ENCODE data around the gene SPAG4.

The SPAG4 gene

GRCh38 chr20:35615667-35616464 lies at the start of gene SPAG4:
Gene SPAG4 (plus strand): TSS chr20:35615829. CDS start chr20:35616004, 175 bp downstream.
- peak; percentile 98 for DNase-seq

DNA sequence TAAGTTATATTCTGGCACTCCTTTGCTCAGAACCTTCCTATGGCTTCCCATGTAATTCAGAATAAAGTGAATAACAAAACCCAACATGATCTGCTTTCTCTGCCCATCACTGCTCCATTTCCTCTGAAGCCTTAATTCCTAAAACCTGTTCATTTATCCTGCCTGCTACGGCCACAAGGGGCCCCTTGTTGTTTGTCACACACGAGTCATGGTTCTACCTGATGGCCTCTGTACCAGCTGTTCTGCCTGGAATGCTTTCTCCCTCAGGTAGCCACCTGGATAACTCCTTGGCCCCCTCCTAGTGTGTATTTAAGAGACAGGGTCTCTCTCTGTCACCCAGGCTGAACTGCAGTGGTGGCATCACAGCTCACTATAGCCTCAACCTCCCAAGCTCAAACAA lies 47.0 kb upstream of the SPAG4 start:
- no peak for DNase-seq

DNA sequence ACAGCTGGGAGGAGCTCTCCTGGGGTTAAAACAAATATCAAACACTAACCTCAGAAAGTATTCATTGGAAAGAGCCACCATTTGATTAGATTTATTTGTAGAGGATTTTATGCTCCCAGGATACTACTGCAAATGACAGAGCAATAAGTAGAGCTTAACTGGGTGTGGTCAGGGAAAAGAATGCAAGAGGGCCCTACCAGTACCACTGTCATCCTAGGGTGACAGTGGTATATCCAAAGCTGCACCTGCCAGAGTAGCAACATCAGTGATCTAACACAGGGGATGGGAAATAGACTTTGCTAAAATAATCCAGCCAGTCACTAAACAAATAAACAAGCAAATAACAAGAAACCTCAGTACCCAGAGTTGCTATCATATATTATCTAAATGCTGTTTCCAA lies 44.1 kb upstream of the SPAG4 start:
- no peak for DNase-seq

GRCh38 chr20:35572838-35573237 lies 42.8 kb upstream of the SPAG4 start:
- no peak for DNase-seq

- peak; percentile 29 for DNase-seq
These were observed 39.7 kb upstream of the SPAG4 start for GRCh38 chr20:35575958-35576357.

- DNase-seq: no peak
These were observed 38.8 kb upstream of the SPAG4 start for GRCh38 chr20:35576816-35577215.

DNA sequence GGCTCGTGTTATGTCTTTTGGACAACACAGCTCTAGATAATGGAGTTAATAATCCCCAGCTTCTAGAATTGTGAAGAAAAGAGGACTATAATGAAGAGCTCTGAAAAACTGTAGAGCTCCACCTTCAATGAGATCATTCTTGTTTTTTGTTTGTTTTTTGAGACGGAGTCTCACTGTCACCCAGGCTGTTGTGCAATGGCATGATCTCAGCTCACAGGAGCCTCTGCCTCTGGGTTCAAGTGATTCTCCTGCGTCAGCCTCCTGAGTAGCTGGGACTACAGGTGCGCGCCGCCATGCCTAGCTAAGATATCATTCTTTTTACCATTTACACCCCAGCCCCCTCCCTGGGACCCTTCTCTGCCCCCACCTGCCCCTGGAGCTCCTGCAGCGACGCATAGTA lies 37.2 kb upstream of the SPAG4 start:
- no peak for DNase-seq

GRCh38 chr20:35579196-35579595 lies 36.4 kb upstream of the SPAG4 start:
- no peak for DNase-seq

DNA sequence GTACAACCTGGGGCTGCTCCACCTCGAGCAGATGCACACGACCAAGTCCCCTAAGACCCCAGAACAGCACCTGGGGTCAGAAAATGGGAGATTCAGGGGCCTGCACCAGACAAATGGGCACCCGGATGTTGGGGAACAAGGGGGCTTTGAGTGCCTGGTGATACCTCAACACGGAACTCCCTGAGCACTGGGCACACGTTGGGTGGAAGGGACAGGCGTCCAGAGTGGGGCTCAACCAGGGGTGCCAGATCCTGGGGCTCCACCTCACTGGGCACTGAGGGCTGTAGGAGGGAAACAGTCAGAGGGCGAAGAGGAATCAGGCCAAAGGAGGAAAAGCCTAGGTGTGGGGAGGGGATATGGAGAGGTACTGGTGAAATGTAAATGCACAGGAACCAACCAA lies 33.5 kb upstream of the SPAG4 start:
- DNase-seq: no peak

DNA sequence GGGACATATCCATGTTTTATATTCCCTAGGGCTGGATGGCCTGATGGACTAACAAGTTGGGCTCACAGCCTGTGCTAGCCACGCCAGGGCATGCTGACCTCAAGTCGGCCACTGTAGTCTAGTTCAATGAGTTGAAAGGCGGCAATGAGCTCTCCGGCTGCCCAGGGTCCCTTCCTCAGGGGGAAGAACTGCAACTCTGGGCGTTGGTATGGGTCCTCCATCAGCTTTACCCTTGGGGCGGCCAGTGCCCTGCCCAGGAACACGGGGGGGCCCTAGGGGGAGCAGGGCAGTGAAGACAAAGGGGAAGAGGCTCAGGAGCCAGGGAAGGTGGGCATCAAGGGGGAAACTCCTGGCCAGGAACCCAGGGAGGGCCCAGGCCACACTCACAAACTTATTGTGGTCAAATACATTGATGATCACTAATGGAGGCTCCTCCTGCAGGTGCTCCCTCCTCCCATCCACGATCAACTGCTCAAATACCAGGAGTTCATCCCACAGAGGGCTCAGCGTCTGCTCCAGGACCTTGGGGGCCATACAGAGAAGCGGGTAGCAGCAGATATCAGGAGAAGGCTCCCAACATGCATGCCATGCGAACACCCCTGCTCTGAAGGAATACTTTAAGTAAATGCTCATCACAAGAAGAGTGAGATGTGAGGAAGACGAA lies 32.8 kb upstream of the SPAG4 start:
- DNase-seq: no peak

DNA sequence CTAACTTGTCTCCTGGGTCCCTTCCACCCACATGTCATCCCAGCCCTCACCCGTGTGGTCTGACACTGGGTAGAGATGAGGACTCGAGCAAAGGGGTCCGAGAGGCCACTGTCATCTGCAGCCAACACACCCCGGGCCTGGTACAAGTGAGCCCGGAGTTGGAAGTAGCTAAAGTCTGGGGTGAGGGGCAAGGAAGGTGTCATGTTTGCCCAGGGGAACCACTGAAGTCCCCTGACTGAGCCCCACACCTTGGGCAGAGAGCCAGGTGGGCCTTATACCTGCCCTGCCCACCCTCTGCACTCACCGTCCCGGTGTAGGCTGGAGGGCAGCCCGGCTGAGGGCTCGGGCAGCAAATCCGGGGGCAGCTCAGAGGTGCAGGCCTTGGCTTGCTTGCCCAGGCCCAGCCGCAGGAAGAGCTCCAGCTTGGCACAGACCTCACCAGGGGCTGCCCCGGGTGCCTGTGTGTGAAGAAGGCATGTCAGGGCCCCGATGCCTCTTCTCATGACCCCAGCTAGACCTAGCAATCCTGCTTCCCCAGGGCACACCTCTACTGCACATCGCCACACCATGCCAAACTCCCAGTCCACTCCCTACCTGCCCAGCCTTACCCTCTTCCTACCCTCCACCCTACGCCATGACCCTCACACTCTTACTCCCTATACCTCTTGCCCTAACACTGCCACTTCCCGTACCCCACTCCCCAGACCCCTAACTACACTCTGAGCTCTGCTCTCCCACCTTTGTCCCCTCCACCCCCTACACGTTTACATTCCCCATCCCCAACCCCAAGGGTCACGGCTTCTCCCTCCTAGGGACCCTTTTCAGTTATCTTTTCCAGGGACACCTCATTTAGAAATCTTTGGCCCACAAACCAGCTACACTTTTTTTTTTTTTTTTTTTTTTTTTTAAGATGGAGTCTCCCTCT lies 31.7 kb upstream of the SPAG4 start:
- DNase-seq: no peak

DNA sequence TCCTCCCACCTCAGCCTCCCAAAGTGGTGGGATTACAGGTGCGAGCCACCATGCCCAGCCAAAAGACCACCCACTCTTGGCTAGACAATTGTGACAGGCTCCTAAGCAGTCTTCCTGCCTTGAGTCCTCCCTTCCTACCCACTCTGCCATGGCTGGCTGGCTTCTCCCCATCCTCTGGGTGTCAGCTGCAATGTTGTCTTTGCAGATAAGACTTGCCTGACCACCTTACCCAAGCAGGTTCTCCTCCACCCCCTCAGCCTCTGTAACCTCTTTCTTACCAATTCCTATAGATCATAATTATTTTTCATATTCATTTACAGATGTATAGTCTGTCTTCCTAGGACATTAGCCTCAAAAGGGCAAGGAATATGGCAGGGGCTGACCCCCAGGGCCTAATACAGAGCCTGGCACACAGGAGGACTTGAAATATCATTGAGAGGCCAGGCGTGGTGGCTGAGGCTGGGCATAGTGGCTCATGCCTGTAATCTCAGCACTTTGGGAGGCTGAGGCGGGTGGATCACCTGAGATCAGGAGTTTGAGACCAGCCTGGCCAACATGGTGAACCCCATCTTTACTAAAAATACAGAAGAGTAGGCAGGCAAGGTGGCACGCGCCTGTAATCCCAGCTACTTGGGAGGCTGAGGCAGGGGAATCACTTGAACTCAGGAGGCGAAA lies 28.7 kb upstream of the SPAG4 start:
- no peak for DNase-seq

GRCh38 chr20:35587436-35587835 lies 28.2 kb upstream of the SPAG4 start:
- no peak for DNase-seq

DNA sequence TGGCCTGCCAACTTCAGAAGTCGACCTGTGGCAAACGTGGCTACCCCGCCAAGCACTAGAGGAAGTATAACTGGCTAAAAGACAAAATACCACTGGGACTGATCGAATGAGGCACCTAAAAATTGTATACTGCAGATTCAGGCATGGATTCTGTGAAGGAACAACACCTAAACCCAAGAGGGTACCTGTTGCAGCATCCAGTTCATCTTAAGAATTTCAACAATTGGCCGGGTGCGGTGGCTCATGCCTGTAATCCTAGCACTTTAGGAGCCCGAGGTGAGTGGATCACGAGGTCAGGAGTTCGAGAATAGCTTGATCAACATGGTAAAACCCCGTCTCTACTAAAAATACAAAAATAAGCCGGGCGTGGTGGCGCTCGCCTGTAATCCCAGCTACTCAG lies 27.2 kb upstream of the SPAG4 start:
- no peak for DNase-seq

DNA sequence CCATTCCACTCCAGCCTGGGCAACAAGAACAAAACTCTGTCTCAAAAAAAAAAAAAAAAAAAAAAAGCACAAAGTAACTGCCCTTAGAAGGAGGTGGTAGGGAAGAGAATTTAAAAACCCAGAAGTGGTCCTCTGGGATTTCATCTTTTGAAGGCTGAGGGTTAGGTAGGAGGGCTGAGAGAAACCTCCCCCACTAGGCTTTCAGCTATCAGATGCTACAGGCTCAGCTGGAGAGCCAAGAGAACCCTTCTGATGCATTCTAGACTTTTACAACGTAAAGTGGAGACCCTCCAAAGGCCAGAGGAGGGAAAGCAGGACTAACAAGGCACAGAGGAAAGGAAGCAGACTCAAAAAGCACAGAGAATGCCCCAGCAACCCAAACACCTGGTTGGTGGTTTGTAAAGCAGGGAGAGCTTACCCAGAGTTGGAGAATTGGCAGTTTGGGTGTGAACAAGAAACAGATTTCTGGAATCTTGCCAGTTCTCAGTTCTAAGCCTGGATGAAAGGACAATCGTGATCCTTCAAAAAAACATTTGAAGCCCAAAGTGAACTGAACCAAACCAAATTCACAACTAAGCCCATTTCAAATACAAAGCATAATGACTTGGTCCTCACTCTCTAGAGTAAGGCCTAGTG lies 23.2 kb upstream of the SPAG4 start:
- DNase-seq: no peak

DNA sequence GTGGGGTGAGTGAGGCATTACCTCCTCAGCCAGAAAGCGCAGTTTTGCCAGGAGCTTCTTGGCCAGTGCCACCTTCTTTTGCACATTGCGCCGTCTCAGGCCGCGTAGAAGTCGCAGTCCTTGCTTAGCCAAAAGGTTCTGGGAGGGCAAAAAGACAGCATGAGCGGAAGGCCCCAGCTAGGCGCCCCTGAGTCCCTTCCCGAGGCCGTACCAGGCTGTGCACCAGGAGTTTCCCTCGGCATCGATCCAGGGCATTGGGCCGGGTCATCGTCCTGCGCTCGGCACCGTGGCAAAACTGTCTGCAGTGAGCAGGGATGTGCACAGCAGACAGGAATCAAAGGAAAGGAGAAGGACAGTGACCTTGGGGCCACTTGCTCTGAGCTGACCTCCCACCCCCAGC lies 20.2 kb upstream of the SPAG4 start:
- DNase-seq: no peak

GRCh38 chr20:35595901-35596300 lies 19.7 kb upstream of the SPAG4 start:
- no peak for DNase-seq

DNA sequence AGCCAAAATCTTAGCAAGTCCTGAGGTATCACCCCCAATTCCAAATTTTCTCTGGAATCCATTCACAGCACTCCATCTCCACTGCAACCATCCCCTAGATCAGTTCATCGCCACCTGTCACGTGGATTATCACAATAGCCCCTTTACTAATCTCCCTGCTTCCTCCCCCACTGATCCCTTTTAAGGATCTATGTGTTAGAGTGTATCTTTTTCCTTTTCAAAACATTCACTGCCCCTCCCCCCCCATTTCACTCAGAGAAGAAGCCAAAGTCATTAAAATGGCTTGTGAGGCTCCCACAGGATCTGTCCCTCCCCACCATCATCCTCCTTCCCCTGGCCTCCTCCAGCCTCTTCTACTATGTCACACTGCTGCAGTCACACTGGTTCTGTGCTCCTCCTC lies 18.4 kb upstream of the SPAG4 start:
- no peak for DNase-seq

GRCh38 chr20:35598476-35598875 lies 17.2 kb upstream of the SPAG4 start:
- DNase-seq: no peak

- peak; percentile 19 for DNase-seq
These were observed 16.5 kb upstream of the SPAG4 start for GRCh38 chr20:35598899-35599775.

DNA sequence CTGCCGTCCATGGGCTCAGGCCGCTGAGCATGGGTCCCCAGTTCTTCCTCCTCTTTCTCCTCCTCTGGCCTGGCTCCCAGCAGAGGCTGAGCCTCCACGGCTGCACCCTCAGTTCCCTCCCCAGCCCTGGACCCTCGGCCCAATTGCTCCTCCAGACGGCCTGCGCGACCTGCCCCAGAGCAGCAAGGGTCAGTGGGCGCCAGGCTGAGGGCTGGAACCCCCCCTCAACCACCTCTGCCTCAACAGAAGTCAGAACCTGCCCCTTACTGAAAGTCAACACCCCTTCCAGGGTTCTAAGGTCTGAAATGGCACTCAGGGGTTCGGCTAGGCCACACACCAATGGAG lies 15.9 kb upstream of the SPAG4 start:
- DNase-seq: no peak
